ENCODE measurements around the gene DBP. TPM values are rescaled to one million over a fixed set of nuclear protein-coding genes. Genes with fewer than 3 reads are reported as not detected.

Gene DBP
- total RNA-seq, 1 experiment from 2014 or later: 12.0 TPM

- Mint-ChIP-seq H3K27ac (no peak within 1 kb of the TSS), H3K36me3 (no peaks in the 10 kb centered on the region), H3K27me3 (ENCODE audit: low read depth) (no peaks in the 10 kb centered on the region), H3K9me3 (no peaks in the 10 kb centered on the region), H3K4me3 (no peak within 1 kb of the TSS), H3K4me1 (no peaks in the 10 kb centered on the region)
- TF ChIP-seq SMAD4 (CRISPR knock-in tag; IDR thresholded peaks at IDR 0.05): no peak
- TF ChIP-seq TP53 (CRISPR knock-in tag; IDR thresholded peaks at IDR 0.05): no peak
- no peak for TF ChIP-seq CBFB (CRISPR knock-in tag; IDR thresholded peaks at IDR 0.05; ENCODE audit: low read depth)
- TF ChIP-seq, protein P1, sequence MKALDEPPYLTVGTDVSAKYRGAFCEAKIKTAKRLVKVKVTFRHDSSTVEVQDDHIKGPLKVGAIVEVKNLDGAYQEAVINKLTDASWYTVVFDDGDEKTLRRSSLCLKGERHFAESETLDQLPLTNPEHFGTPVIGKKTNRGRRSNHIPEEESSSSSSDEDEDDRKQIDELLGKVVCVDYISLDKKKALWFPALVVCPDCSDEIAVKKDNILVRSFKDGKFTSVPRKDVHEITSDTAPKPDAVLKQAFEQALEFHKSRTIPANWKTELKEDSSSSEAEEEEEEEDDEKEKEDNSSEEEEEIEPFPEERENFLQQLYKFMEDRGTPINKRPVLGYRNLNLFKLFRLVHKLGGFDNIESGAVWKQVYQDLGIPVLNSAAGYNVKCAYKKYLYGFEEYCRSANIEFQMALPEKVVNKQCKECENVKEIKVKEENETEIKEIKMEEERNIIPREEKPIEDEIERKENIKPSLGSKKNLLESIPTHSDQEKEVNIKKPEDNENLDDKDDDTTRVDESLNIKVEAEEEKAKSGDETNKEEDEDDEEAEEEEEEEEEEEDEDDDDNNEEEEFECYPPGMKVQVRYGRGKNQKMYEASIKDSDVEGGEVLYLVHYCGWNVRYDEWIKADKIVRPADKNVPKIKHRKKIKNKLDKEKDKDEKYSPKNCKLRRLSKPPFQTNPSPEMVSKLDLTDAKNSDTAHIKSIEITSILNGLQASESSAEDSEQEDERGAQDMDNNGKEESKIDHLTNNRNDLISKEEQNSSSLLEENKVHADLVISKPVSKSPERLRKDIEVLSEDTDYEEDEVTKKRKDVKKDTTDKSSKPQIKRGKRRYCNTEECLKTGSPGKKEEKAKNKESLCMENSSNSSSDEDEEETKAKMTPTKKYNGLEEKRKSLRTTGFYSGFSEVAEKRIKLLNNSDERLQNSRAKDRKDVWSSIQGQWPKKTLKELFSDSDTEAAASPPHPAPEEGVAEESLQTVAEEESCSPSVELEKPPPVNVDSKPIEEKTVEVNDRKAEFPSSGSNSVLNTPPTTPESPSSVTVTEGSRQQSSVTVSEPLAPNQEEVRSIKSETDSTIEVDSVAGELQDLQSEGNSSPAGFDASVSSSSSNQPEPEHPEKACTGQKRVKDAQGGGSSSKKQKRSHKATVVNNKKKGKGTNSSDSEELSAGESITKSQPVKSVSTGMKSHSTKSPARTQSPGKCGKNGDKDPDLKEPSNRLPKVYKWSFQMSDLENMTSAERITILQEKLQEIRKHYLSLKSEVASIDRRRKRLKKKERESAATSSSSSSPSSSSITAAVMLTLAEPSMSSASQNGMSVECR (CRISPR knock-in tag; IDR thresholded peaks at IDR 0.05; ENCODE audit: borderline replicate concordance): no peak
- TF ChIP-seq PRRX2 (CRISPR knock-in tag; IDR thresholded peaks at IDR 0.05): no peak
- no peak for TF ChIP-seq FOXP1 (CRISPR knock-in tag; IDR thresholded peaks at IDR 0.05; ENCODE audit: borderline replicate concordance)
- no peak for TF ChIP-seq NR2C2 (CRISPR knock-in tag; IDR thresholded peaks at IDR 0.05)
- TF ChIP-seq, protein P2, sequence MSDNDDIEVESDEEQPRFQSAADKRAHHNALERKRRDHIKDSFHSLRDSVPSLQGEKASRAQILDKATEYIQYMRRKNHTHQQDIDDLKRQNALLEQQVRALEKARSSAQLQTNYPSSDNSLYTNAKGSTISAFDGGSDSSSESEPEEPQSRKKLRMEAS (CRISPR knock-in tag; IDR thresholded peaks at IDR 0.05): no peak
- TF ChIP-seq CREM (CRISPR knock-in tag; IDR thresholded peaks at IDR 0.05): no peak
- no peak for TF ChIP-seq ZNF219 (CRISPR knock-in tag; IDR thresholded peaks at IDR 0.05; ENCODE audit: borderline replicate concordance)
- no peak for TF ChIP-seq HMGXB4 (CRISPR knock-in tag; IDR thresholded peaks at IDR 0.05)
- TF ChIP-seq, protein P3, sequence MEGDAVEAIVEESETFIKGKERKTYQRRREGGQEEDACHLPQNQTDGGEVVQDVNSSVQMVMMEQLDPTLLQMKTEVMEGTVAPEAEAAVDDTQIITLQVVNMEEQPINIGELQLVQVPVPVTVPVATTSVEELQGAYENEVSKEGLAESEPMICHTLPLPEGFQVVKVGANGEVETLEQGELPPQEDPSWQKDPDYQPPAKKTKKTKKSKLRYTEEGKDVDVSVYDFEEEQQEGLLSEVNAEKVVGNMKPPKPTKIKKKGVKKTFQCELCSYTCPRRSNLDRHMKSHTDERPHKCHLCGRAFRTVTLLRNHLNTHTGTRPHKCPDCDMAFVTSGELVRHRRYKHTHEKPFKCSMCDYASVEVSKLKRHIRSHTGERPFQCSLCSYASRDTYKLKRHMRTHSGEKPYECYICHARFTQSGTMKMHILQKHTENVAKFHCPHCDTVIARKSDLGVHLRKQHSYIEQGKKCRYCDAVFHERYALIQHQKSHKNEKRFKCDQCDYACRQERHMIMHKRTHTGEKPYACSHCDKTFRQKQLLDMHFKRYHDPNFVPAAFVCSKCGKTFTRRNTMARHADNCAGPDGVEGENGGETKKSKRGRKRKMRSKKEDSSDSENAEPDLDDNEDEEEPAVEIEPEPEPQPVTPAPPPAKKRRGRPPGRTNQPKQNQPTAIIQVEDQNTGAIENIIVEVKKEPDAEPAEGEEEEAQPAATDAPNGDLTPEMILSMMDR (IDR thresholded peaks at IDR 0.05): no peak
- TF ChIP-seq ELF4 (CRISPR knock-in tag; IDR thresholded peaks at IDR 0.05; ENCODE audit: low read depth): no peak
- ATAC-seq (no peak), DNase-seq (ENCODE audit: low spot score) (no peak)
- CTCF ChIA-PET: interaction anchor here (1.1 to 4.9 kb wide), 3 partner anchors 18 to 22 kb away, joined by 4 to 68 read pairs (median 6); no protein-coding TSS in a partner anchor
- POLR2A ChIA-PET: no interaction called here
These were observed 30.5 kb downstream of the DBP start, which contains the start of gene SPACA4 for GRCh38 chr19:48606463-48607358. Gene SPACA4, plus strand, starts transcription at chr19:48606742. Its CDS starts 237 bp downstream, at chr19:48606979.

DNA sequence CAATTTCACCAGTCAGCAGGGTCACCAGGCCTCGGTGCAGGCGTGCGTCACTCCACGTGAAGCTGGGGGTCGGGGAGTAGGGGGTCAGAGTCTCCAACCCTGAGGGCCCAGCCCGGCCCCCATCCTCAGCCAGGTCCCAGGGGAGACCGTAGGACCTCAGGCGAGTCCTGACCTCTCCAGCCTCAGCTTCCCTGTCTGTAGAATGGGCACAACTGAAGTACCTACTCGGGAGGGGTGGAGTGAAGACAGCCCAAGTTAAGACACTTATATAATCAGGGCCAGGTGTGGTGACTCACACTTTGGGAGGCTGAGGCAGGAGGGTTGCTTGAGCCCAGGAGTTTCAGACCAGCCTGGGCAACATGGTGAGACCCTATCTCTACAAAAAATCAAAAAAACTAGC lies 33.3 kb downstream of the DBP start:
- Mint-ChIP-seq H3K9me3 (no peaks in the 10 kb centered on the region), H3K4me1 (no peaks in the 10 kb centered on the region), H3K27me3 (ENCODE audit: low read depth) (no peaks in the 10 kb centered on the region), H3K4me3 (no peak overlapping the region), H3K36me3 (no peaks in the 10 kb centered on the region), H3K27ac (no peak overlapping the region)
- DNase-seq (ENCODE audit: low spot score) (no peak), ATAC-seq (no peak)
- ChIA-PET CTCF (no interaction called here), POLR2A (no interaction called here)
- TF ChIP-seq, protein P3 (IDR thresholded peaks at IDR 0.05): no peak
- no peak for TF ChIP-seq MLX (CRISPR knock-in tag; IDR thresholded peaks at IDR 0.05)
- TF ChIP-seq GTF2I (CRISPR knock-in tag; conservative IDR thresholded peaks at IDR 0.05): peak; percentile 76
- no peak for TF ChIP-seq JAZF1 (CRISPR knock-in tag; IDR thresholded peaks at IDR 0.05)
- TF ChIP-seq ATF1 (CRISPR knock-in tag; IDR thresholded peaks at IDR 0.05): no peak

Data from WTC11 (cell line).